ENCODE measurements around the gene SH3RF1. TPM values are rescaled to one million over a fixed set of nuclear protein-coding genes. Genes with fewer than 3 reads are reported as not detected.

Gene SH3RF1
- total and polyA plus RNA-seq, 2 experiments from 2014 or later = 7.8 to 12.4 TPM

DNA sequence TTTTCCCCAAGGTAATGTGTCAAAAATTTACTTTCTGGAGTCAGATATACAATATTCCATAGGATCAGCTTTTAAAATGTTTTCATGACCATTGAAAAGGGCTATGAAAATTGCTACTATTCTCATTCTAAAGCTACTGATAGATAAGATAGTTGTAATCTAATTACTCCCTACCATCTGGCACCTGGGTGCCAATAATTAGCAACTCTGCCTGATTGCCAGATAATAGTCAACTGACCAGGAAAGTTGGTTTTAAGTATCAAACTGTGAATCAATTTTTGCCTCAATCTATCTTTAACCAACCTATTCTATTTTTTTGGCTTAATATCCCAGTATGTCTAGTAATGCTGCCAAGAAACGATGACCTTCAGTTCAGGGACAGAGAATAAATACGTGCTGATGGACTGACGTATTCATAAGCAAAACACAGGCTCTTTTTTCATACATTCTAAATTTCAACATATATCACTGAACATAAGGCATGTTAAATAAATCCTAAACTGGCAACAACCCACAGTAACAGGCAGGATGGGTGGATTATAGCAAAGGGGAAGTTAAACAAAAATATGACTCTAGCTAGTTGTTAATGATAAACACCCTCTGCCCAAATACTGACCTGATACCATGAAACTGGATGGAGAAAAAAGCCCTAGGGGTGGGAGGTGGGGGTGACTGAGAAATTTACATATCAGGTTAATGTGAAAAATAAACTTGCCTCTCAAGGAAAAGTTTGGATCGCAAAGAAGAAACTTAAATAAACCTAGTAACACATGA lies 18.2 kb downstream of the SH3RF1 start (continued):
- TF ChIP-seq CTCF (conservative IDR thresholded peaks at IDR 0.05; ENCODE audit: low read depth in 2 of 2) (no peak), NANOG (IDR thresholded peaks at IDR 0.05; ENCODE audit: borderline replicate concordance) (no peak)

DNA sequence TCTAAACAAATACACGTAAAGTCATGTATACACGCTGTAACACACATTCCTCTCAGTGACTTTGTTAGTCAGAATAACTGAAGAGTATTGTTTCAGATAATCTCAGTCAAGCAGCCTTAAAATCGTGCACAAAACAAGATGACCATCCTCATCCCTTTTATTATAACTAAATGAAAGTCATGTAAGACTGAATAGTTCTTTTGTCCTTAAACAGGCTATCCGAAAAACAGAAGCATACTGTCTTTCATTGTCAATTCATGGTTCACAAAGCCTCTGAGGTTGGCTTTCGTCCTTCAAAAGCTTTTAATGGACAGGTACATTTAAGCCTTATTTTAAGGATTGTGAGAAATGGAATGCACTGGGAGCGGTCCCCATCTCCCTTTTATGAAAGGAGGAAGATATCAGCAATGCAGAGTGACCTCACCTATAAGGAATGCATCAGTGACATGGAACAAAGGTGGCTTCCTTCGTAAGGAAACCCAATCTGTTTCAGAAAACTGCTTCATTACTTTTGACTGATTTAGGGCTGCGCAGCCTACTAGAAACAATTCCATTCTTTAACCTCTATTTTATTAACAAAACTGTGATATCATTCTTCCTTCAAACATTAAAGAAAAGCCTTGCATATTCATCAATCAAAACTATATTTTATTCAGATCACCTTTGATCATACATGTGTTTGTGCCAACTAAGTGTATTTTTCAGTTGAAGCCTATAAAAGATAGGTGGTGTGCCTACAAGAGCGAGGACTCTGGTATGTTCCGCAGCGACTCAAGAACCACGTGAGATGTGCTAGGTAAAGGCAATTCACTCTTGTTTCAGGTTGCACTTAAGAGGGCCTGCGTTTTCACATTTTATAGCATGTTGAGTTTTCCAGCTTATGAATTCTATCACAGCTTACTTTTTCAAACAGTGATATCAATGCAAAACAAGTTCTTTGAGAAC lies 19.2 kb downstream of the SH3RF1 start:
- H4K20me1 ChIP-seq (replicated peaks; ENCODE audit: insufficient read depth) = no peaks in the 10 kb centered on the region
- peaks cover 92% of the 10 kb centered on the region for H3K79me2 ChIP-seq (replicated peaks; ENCODE audit: insufficient read depth)
- Mint-ChIP-seq H3K9me3 (no peaks in the 10 kb centered on the region), H3K27ac (peak overlapping the region; percentile 93), H3K4me1 (peaks cover 67% of the 10 kb centered on the region), H3K4me3 (0 out of 3 replicates have a peak overlapping the region, but pooled peaks have one; percentile 15), H3K36me3 (ENCODE audit: low read depth) (peaks cover 12% of the 10 kb centered on the region; the same call in 2 of the 3 replicates), H3K27me3 (ENCODE audit: insufficient read depth, low read depth, poor library complexity) (peaks cover 4% of the 10 kb centered on the region)
- H3K9me2 ChIP-seq (ENCODE audit: insufficient read depth) = no peaks in the 10 kb centered on the region
- H3K27ac ChIP-seq (ENCODE audit: low read depth) = peak overlapping the region; percentile 85
- H3K4me2 ChIP-seq = peak overlapping the region; percentile 46
- H3K4me1 ChIP-seq (ENCODE audit: insufficient read depth) = peaks cover 52% of the 10 kb centered on the region
- H3F3A ChIP-seq (replicated peaks; ENCODE audit: low read depth) = no peaks in the 10 kb centered on the region
- H2AFZ ChIP-seq = no peak overlapping the region
- no peaks in the 10 kb centered on the region for H3K36me3 ChIP-seq (ENCODE audit: insufficient read depth)
- DNase-seq (ENCODE audit: low spot score) = peak; percentile 90
- 0 out of 2 replicates have a peak overlapping the region, but pooled peaks have one; percentile 8 for H3K4me3 ChIP-seq
- peak; percentile 87 for ATAC-seq
- no peaks in the 10 kb centered on the region for H3K27me3 ChIP-seq (ENCODE audit: insufficient read depth)
- TF ChIP-seq STAT1 (IDR thresholded peaks at IDR 0.05; ENCODE audit: unreplicated experiment) (no peak), ETS1 (IDR thresholded peaks at IDR 0.05) (no peak), NANOG (IDR thresholded peaks at IDR 0.05; ENCODE audit: borderline replicate concordance) (no peak), JUNB (IDR thresholded peaks at IDR 0.05; ENCODE audit: unreplicated experiment) (no peak), ZNF462 (CRISPR knock-in tag; IDR thresholded peaks at IDR 0.05) (no peak), EZH2phosphoT487 (IDR thresholded peaks at IDR 0.05; ENCODE audit: unreplicated experiment) (no peak), ZNF114 (CRISPR knock-in tag; IDR thresholded peaks at IDR 0.05) (no peak), CREB1 (CRISPR knock-in tag; IDR thresholded peaks at IDR 0.05; ENCODE audit: low read depth) (no peak; the same call in 1 of the 2 replicates), POLR2AphosphoS5 (IDR thresholded peaks at IDR 0.05; ENCODE audit: low read depth) (no peak), CTCF (conservative IDR thresholded peaks at IDR 0.05; ENCODE audit: low read depth in 2 of 2) (no peak)

Measured in GM23338 (cell line).